ENCODE measurements around the gene RRAS.

DNA sequence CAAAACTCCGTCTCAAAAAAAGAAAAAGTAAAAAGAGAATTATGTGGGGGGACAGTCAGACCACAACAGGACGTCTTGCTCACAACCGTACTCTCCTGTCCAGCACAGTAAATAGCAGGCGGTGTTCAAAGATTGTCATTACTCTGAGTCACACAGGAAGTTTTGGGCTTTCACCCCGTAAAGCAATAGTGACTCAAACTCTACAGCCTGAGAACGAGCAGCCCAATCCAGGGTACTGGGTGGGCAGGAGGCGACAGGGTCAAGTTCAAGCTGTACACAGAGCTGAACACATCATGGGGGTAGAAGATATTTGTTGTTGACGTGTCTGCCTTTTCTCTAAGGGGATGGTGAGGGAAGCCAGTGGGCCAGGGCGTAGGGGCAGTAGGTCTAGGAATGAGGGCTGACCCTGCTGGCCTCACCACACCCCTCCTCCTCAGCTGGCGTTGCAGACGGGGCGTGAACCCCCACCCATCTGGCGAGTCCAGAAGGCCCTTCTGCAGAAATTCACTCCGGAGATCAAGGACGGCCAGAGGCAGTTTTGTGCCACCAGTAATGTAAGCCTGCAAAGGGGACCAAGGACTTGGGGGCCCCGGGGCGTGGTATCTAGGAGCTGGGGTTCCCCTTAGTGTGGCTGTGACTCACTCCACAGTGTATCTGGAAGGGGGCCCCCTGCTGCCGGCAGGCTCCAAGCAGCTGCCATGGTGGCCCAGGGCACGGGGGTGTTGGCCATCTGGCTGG lies 25.7 kb downstream of the RRAS start:
- TF ChIP-seq, protein P1, sequence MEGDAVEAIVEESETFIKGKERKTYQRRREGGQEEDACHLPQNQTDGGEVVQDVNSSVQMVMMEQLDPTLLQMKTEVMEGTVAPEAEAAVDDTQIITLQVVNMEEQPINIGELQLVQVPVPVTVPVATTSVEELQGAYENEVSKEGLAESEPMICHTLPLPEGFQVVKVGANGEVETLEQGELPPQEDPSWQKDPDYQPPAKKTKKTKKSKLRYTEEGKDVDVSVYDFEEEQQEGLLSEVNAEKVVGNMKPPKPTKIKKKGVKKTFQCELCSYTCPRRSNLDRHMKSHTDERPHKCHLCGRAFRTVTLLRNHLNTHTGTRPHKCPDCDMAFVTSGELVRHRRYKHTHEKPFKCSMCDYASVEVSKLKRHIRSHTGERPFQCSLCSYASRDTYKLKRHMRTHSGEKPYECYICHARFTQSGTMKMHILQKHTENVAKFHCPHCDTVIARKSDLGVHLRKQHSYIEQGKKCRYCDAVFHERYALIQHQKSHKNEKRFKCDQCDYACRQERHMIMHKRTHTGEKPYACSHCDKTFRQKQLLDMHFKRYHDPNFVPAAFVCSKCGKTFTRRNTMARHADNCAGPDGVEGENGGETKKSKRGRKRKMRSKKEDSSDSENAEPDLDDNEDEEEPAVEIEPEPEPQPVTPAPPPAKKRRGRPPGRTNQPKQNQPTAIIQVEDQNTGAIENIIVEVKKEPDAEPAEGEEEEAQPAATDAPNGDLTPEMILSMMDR (IDR thresholded peaks at IDR 0.05) = no peak
- TF ChIP-seq POLR2AphosphoS5 (IDR thresholded peaks at IDR 0.05) = no peak
- TF ChIP-seq POLR2A (IDR thresholded peaks at IDR 0.05; ENCODE audit: low read depth) = no peak
- TF ChIP-seq EP300 (IDR thresholded peaks at IDR 0.05) = no peak
